ENCODE measurements around the gene FSIP1.

Gene FSIP1

DNA sequence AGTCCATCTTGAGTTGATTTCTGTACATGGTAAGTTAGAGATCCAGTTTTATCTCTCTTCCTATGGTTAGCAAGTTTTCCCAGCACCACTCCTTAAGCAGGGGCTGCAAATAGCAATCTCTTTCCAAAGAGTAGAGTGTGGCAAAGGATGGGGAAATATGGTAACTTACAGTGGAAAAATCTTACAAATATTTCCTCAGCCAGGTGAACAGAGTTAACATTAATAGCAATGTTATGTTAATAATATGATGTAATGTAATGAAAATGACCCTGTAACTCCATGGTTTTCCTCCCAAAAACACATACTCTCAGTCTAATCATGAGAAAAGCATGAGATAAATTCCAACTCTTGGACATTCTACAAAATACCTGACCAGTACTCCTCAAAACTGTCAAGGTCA lies 30.4 kb downstream of the FSIP1 start:
- TF ChIP-seq, protein P1, sequence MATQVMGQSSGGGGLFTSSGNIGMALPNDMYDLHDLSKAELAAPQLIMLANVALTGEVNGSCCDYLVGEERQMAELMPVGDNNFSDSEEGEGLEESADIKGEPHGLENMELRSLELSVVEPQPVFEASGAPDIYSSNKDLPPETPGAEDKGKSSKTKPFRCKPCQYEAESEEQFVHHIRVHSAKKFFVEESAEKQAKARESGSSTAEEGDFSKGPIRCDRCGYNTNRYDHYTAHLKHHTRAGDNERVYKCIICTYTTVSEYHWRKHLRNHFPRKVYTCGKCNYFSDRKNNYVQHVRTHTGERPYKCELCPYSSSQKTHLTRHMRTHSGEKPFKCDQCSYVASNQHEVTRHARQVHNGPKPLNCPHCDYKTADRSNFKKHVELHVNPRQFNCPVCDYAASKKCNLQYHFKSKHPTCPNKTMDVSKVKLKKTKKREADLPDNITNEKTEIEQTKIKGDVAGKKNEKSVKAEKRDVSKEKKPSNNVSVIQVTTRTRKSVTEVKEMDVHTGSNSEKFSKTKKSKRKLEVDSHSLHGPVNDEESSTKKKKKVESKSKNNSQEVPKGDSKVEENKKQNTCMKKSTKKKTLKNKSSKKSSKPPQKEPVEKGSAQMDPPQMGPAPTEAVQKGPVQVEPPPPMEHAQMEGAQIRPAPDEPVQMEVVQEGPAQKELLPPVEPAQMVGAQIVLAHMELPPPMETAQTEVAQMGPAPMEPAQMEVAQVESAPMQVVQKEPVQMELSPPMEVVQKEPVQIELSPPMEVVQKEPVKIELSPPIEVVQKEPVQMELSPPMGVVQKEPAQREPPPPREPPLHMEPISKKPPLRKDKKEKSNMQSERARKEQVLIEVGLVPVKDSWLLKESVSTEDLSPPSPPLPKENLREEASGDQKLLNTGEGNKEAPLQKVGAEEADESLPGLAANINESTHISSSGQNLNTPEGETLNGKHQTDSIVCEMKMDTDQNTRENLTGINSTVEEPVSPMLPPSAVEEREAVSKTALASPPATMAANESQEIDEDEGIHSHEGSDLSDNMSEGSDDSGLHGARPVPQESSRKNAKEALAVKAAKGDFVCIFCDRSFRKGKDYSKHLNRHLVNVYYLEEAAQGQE (IDR thresholded peaks at IDR 0.05; ENCODE audit: insufficient read depth in 1 of 2, low read depth in 2 of 2, low read length in 2 of 2) = no peak
- no peak for TF ChIP-seq SIN3A (IDR thresholded peaks at IDR 0.05; ENCODE audit: borderline replicate concordance, insufficient read depth, low read length)
- no peak for TF ChIP-seq FOXP2 (optimal IDR thresholded peaks at IDR 0.05; ENCODE audit: borderline replicate concordance, extremely low read depth, extremely low read length, insufficient read depth)
- TF ChIP-seq TAF1 (IDR thresholded peaks at IDR 0.05; ENCODE audit: borderline replicate concordance, insufficient read depth, low read length) = no peak
- TF ChIP-seq POLR2AphosphoS5 (IDR thresholded peaks at IDR 0.05; ENCODE audit: low read depth, low read length) = no peak

DNA sequence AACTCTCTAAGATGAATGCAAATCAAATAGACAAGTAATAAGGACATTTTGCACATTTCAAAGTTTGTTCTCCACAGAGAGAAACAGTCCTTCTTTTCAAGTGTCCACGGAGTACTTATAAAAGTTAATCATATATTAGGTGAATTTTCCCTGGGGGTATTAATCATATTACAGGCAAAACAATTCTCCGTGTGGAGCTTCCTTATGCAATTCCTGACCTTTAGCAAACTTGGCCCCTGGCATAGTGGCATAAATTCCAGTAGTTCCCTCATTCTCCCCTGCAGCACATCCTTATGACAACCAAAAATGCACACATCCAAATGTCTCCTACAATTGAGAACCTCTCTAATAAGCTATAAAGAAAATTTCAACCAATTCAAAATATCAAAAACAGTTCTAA lies 34.4 kb downstream of the FSIP1 start:
- no peak for TF ChIP-seq FOXP2 (optimal IDR thresholded peaks at IDR 0.05; ENCODE audit: borderline replicate concordance, extremely low read depth, extremely low read length, insufficient read depth)
- TF ChIP-seq SIN3A (IDR thresholded peaks at IDR 0.05; ENCODE audit: borderline replicate concordance, insufficient read depth, low read length) = no peak
- TF ChIP-seq TAF1 (IDR thresholded peaks at IDR 0.05; ENCODE audit: borderline replicate concordance, insufficient read depth, low read length) = no peak
- no peak for TF ChIP-seq POLR2AphosphoS5 (IDR thresholded peaks at IDR 0.05; ENCODE audit: low read depth, low read length)
- TF ChIP-seq, protein P1 (IDR thresholded peaks at IDR 0.05; ENCODE audit: insufficient read depth in 1 of 2, low read depth in 2 of 2, low read length in 2 of 2) = no peak

DNA sequence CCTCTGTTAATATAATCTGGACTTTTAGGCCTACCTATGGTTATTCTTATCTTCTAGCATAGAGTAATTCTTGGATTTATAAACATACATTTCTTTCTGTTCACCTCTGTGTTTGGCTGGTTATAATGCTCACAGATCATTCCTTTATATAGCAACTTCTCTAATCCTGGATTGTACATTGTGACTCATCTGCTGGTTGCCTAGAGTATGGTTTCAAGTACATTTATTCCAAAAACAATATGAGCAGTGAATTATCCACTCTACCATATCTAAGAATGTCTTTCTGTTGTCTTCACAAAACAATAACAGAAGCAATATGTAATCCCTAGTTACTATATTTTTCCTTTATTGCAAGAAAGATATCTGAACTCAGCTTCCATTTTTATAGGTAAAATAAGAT lies 35.3 kb downstream of the FSIP1 start:
- TF ChIP-seq, protein P1 (IDR thresholded peaks at IDR 0.05; ENCODE audit: insufficient read depth in 1 of 2, low read depth in 2 of 2, low read length in 2 of 2) = no peak
- no peak for TF ChIP-seq FOXP2 (optimal IDR thresholded peaks at IDR 0.05; ENCODE audit: borderline replicate concordance, extremely low read depth, extremely low read length, insufficient read depth)
- no peak for TF ChIP-seq TAF1 (IDR thresholded peaks at IDR 0.05; ENCODE audit: borderline replicate concordance, insufficient read depth, low read length)
- TF ChIP-seq SIN3A (IDR thresholded peaks at IDR 0.05; ENCODE audit: borderline replicate concordance, insufficient read depth, low read length) = no peak
- no peak for TF ChIP-seq POLR2AphosphoS5 (IDR thresholded peaks at IDR 0.05; ENCODE audit: low read depth, low read length)

DNA sequence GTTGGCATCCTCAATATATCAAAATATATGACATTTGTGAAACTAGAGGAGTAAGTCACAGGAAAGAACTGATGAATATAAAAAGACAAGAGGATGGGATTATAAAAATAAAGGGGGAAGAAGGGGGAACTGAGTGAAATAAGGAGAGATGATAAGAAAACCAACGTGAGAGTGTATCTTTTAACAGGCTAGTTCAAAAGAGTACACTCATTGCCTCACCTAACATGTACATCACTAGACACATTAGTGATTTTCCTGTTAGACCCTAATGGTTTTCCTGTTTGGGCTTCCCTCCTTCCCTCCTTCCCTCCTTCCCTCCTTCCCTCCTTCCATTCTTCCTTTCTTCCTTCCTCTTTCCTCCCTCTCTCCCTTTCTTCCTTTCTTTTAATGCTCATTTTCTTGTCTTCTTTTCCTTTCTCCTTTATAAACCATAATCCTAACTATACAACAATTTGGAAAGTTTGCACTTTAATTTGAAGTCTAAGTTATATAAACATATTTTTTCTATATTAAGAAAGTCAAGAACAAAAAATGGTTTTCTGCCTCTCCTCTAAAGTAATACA lies 35.8 kb downstream of the FSIP1 start:
- TF ChIP-seq, protein P1 (IDR thresholded peaks at IDR 0.05; ENCODE audit: insufficient read depth in 1 of 2, low read depth in 2 of 2, low read length in 2 of 2) = no peak
- TF ChIP-seq FOXP2 (optimal IDR thresholded peaks at IDR 0.05; ENCODE audit: borderline replicate concordance, extremely low read depth, extremely low read length, insufficient read depth) = no peak

DNA sequence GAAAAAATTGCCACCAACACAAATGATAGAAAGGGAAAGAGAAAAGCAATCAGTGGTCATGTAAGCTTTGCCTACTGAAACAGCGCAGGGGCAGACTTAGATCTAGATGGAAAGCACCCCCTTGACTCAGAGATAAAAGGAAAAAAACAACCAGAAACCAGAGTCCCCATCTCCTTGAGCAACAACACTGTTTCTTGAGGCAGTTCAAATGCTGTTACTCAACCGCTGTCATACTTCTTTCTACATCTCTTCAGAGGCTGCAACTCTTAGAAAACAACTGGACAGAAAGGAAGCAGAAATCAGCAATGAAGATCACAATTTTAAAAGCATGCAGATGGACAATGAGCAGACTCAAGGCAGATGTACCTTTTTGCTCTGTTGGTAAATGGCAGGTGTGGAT lies 36.5 kb downstream of the FSIP1 start:
- TF ChIP-seq TAF1 (IDR thresholded peaks at IDR 0.05; ENCODE audit: borderline replicate concordance, insufficient read depth, low read length) (no peak), POLR2AphosphoS5 (IDR thresholded peaks at IDR 0.05; ENCODE audit: low read depth, low read length) (no peak), FOXP2 (optimal IDR thresholded peaks at IDR 0.05; ENCODE audit: borderline replicate concordance, extremely low read depth, extremely low read length, insufficient read depth) (no peak), SIN3A (IDR thresholded peaks at IDR 0.05; ENCODE audit: borderline replicate concordance, insufficient read depth, low read length) (no peak)
- TF ChIP-seq, protein P1 (IDR thresholded peaks at IDR 0.05; ENCODE audit: insufficient read depth in 1 of 2, low read depth in 2 of 2, low read length in 2 of 2) = no peak
